Hematopoietic multipotent progenitor cell treated with erythropoietin and hydrocortisone succinate and interleukin-3 and kit ligand, for 6 days (in vitro differentiated cells): ENCODE data around the gene RPS21.

Experiments
- DNase-seq: peaks from one replicate; pipeline ENCODE4 v3.0.0-alpha.2; 2015

RPS21 gene

DNA sequence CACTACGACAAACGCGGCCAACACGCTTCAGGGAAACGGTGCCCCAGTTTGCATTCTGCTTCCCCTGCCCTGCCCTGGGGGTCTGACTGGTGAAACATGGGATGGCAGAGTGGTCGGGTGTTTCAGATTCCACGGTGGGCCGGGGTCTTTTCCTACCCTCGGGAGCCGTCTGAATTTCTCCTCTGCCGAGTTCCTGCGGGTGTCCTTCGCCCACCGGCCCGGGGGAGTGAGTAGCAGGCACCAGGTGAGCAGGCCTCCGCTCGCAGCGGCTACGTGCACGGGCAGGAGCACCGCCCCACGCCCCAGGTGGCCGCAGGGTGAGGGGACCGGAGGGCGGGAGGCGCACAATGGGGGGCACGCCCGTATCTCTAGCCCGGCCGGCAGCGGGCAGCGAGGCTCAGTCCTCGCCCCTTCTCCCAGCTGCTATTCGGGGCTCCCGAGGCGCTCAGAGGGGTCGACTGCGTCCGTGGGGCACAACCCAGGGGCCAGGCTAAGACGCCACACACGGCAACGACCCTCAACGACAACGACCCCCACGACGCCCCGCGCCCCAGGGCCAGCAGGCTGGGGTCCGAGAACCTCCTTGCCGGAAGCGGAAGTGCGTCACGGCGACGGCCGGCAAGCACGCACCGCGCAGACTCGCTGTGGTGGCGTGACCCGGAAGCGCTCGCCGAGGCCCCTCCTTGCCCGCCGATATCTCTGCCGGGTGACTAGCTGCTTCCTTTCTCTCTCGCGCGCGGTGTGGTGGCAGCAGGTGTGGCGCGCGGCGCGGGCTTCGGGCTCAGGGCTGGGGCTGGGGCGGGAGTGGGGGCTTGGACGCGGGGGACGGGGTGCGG lies at the start of gene RPS21:
Gene RPS21 (plus strand): TSS at position 721 of the 836 bp plus-strand sequence. CDS start 236 bp downstream, outside the sequence.
- peak; percentile 97 for DNase-seq

DNA sequence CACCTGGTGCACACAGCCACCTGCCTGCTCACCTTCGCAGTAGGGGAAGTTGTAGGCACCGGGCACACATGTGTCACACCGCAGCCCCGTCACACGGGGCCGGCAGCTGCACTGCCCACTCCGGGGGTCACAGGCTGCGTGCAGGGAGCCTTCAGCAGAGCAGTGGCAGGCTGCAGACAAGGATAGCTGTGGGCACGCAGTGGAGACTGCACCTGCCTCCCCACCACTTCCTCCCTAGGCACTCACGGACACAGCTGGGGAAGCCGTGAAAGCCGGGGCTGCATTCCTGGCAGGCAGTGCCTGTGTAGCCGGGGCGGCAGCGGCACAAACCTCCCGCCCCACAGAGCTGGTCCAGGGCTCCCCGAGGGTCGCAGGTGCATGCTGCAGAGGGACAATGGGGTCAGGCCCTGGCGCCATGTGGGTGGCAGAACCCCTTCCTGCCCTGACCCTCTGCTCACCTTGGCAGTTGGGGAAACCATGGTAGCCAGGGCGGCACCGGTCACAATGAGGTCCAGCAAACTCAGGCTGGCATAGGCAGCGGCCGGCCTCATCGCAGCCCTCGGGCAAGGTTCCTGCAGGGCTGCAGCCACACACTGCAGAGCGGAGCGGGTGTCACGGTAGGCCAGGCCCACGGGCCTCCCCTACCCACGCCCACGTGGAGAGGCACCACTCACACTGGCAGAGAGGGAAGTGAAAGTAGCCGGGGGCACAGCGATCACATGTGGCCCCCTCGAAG lies 49.2 kb upstream of the RPS21 start:
- DNase-seq = no peak

DNA sequence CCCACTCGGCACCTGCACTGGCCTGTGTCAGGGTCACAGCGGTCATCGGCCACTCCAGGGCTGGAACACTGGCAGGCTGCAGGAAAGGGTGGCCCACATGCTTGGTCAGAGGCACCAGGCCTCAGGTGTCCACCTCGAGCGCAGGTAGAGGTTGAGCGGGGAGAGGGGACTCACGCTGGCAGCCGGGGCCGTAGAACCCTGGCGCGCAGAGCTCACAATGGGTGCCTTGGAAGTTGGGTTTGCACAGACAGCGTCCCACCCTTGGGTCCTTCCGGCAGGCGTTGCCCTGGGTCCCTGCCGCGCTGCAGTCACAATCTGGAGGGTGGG lies 48.6 kb upstream of the RPS21 start:
- DNase-seq = no peak

DNA sequence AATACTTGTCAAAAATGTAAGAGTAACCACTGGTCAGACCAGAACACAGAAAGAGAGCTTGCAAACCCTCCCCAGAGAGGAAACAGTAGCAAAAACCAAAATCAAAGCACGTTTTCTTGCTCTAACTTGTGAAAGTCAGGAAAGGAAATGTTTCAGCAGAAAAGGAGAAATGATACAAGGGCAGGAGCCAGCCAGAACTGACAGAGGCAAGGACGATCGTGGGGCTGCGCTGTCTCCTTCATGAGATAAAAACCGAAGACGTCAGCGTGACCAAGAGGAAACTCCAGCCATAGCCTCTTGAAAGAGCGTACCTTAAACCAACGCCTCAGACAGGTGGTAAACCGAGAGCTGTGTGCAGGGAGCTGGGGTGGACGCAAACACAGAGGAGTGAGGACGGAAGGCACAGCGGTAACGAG lies 47.2 kb upstream of the RPS21 start:
- no peak for DNase-seq

DNA sequence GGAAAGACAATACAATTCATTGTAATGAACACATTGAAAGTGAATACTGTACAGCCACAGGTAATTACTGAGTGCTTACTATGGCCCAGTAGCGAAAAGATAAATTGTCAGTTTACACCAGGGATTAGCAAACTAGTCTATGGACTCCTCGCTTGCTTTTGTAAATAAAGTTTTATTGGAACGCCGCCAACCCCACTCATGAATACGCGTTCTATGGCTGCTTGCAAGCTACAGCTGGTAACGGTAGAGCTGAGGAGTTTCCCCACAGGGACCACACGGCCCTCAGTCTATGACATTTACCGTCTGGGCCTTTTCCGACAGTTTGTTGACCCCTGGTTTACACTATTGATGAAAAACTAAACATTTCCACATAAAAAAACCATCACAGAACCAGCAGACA lies 44.0 kb upstream of the RPS21 start:
- no peak for DNase-seq

DNA sequence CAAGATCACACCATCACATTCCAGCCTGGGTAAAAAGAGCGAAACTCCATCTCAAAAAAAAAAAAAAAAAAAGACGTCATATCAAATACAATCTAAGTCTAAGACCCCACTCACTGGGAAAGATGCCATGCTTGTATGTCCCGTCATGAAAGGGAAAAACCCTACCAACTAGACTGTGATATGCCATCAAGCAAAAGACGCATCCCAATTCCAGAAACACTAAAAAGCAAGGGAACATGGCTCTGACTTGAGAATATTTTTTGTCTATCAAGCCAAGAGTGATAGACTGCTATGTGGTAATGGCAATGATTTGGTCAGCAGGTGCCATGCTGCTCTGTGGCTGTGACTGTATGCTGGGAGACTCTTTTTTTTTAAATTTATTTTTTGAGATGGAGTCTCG lies 42.8 kb upstream of the RPS21 start:
- no peak for DNase-seq

DNA sequence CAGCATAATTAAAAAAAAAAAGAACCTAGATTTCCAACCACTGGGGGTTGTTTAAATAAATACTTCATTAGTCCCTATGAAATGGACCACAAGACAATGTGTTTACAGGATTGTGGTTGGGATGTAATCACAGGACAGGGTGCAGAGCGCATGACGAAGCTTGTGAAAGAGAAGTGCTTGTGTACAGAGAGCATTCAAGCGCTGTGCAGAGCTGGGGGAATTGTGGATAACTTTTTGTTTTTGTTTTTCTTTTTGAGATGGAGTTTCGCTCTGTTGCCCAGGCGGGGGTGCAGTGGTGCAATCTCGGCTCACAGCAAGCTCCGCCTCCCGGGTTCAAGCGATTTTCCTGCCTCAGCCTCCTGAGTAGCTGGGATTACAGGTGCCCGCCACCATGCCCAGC lies 42.1 kb upstream of the RPS21 start:
- DNase-seq = no peak

DNA sequence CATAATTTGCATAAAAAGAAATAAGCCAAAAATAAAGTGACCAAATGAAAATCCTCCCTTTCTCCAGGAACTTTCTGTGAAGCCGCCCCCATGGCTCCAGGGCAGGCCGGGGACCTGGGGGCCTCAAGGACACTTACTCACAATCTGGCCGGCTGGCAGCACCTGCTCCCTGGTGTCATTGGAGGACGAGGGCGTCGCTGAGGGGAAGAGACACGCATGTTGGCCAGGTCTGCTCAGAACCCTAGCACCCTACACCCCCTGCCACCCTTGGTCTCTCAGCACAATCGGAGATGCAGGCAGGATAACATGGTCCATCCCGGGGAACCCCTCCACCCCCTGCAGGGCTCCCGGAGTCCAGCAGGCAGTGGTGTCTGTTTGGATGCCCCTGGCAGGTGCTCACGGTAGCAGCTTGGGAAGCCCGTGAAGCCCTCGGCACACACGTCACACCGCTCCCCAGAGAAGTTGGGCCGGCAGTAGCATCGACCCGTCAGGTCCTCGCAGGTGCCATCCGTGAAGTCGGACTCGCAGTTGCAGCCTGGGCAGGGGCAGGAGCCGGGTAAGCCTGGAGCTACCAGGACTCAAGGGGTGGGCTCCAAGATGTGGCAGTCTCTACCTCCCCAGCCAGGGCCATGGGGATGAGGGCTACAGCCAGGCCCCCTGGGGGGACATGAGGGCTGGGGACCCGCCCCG lies 41.1 kb upstream of the RPS21 start:
- no peak for DNase-seq

DNA sequence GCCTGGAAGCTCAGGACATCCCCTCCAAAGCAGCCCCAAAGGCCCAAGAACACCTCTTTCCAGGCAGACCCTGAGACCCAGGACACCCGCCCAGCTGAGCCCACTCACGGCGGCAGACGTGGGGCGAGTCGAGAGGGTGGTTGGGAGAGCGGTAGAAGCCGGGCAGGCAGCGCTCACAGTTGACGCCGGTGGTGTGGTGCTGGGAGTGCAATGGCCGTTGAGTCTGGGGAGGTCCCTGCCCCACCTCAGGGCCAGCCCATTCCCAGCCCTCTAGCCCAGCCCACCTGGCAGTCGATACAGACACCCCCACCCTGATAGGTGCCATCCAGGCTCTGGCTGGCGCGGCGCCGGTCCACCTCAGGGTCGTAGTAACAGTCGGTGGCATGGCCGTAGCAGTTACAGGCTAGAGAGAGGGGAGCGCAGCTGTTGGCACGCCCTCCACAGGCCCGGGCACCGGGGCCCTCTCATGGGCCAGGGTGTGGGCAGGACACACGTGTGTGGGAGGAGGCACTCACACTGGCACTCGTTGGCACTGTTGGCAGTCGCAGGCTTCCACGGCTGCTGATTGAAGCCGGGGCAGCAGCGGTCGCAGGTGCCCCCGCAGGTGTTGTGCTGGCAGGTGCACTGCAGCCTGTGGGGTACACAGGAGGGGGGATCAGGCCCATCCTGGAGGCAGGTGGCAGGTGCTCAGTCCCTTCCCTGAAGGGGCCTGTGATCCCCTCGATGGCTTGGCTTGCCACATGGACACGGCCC lies 40.3 kb upstream of the RPS21 start:
- no peak for DNase-seq

DNA sequence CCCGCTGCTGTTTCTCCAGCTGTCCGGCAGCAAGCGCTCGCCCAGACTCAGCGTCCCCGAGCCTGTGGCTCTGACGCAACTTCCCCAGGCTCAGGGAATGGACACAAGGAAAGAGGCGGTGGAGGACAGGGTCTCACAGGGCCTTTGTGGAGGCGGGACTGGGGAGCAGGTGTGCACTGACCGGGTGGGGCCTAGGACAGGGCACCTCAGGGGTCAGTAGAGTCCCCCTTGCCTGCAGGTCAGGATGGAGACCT lies 39.8 kb upstream of the RPS21 start:
- DNase-seq = no peak

DNA sequence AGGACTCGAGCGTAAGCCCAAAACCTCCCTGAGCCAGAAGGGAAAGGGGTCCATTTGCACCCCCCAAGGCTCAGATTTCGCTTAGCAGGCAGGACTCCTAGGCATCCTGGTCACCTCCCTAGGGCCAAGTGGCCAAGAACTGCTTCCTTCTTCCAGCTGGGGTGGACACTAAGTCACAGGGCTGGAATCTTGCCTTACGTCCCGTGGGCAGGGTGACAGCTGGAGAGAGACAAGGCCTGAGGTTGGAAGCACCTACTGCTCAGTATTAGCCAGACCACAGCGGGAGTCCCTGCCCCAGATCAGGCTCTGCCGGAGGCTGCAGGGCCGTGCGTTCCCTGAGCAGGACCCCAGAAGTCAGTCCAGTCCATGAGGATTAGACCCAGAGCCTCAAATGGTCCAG lies 39.5 kb upstream of the RPS21 start:
- DNase-seq = no peak

DNA sequence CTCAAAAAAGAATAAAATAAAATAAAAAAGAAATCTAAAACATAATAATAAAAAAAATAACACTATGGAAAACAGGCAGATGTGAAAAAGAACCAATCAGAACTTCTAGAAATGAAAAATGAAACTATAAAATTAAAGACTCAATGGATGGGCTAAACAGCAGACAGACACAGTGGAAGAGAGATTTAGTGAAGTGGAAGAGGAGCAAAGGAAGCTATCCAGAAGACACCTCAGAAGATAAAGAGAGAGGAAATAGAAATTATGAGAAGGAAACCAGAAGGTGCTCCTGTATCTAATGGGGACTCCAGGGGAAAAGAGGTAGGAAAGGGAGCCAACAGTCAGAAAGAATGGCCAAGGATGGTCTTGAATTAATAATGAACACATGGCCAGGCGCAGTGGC lies 38.3 kb upstream of the RPS21 start:
- no peak for DNase-seq

DNA sequence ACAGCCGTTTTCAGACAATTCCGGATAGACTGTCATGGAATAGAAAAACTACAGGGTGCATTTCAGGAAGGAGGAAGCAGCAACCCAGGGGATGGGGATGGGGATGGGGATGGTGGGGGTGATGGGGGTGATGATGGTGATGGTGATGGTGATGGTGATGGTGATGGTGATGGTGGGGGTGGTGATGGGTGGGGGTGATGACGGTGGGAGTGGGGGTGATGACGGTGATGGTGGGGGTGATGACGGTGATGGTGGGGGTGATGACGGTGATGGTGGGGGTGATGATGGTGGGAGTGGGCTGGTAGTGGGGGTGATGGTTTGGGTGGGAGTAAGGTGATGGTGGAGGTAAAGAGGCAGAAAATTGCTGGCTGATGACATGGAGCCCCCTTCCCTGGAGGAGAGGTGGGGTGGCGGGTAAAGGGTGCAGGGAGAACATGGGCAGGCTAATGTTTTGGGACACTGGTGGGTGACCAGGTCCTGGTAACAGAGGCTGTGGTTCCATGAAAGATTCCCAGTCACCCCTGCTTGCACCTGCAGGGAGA lies 37.3 kb upstream of the RPS21 start:
- no peak for DNase-seq

DNA sequence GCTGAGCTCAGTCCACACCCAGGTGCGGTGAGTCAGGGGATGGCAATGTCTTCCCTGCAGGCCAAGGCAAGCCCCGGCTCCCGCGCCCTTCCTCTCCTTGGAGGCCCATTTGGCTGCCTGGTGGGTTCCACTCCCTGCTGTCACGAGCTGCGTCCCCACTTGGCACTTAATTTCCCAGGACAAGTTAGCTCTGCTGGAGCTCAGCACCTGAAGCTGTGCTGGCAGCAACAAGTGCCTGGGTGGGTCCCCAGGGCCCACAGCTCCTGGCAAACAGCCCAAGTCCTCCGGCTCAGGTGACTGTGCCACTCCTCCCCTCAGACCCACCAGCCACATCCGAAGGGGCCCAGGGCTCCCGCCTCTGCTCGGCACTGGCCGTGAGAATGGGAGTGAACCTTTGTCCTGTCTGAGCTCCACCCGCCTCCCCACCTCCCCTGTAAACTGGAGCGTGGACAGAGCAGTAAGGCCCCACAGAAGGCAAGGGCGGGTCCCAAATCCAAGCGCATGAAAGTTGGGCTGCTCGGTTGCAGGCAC lies 36.7 kb upstream of the RPS21 start:
- no peak for DNase-seq

DNA sequence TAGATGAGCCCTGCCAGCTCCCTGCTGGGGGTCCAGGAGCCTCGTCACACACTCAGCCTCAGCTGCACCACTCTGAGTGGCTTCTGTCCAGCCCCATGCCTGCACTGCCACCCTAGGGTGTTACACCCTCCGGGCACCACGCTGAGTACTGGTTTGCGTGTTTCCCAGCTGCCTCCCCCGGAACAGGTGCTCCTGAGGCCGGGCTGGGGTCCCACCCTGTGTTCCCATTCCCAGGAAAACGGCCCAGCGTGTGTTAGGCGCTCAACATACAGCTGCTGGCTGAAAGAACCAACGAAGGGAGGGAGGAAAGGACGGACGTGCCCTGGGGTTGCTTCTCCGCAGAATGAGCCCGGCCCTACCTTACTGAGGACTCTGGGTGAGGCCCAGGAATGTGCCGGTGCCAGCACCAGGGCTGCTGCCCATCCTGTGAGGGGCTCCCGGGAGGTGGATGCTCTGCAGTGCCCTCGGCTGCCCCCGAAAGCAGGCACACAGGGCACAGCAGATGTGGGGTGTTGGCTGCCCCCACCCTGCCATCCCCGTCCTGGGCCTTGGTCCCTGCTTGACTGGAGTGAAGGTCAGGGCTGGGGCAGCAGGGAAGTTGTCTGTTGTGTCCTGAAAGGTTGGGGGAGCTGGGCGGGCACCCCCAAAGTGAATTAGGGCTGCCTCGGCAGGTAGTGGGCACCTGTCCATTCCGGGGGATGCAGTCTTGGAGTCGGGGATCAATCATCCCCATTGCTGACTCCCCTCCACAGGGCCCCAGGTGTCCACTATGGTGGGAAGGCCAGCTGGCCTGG lies 36.1 kb upstream of the RPS21 start:
- no peak for DNase-seq

DNA sequence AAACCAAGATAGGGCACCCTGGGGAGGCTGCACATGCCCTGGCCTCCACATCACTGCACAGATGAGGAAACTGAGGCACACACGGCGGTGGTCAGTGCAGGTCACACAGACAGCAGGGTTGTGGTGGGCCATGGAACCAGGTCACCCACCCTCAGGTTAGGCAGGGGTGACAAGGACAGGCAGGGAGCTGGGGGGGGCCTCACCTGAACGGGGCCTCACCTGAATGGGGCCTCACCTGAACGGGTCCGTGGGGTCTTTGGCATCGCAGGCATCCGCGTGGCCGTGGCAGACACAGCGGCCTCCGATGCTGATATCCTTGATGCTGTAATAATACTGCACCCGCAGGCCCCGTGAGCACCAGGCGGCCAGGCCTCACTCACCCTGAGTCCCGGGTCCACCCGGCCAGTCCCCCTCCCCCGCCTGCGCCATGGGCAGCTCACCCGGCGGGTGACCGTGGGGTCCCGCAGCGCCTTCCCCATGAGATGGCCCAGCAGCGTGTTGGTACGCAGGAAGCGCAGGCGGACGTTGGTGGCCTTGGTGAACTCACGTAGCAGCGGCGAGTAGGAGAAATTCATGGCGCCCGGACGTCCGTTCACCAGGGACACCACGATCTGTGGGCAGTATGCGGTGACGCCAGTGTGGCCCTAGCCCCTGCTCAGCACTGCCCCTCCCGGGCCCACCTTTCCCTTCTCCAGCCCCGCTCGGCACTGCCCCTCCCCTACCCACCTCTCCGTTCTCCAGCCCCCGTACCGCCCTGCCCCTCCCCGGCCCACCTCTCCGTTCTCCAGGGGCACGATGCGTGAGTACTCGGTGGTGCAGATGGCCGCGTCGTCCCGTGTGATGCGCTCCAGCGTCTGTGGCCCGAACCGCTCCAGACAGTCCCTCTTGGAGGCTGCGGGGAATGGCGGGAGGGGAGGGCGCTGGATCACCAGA lies 35.2 kb upstream of the RPS21 start:
- DNase-seq = no peak

DNA sequence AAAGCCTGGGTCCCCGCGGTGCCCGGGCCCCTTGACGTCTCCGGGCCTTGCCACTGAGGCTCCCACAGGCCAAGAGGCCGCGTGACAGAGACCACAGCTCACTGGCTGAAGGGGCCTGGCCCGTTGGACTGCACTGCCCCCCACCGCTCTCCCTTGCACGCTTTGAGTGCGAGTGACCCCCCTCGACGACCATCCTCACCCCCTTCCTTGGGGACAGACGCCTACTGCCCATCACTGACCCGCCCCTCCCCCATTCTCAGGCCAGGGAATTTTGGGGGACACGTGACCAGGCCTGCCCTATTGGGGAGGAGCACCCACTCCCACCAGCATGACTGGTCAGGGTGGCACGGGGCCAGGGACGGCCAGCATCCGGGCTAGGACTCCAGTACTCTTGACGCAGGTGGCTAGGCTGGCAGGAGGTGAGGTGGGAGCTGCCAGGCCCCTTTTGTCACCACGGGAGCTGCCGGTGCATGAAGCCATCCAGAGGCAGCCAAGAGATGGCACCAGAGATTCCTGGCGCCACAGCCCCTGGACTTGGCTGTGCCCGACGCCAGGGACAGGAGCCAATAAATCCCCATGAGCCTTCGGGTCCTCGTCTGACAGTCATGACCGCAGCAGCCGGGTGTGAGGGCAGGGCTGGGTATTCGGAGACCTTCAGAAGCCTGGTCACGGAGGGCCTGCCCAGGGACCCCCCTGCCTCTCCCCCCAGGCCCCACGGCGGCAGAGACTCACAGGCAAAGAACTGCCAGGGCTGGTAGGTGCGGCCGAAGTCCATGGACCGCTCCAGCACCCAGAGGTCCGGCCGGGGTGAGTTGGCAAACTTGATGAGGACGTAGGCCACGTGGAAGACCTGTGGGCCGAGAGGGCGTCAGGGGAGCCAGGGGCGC lies 34.3 kb upstream of the RPS21 start:
- DNase-seq = no peak

DNA sequence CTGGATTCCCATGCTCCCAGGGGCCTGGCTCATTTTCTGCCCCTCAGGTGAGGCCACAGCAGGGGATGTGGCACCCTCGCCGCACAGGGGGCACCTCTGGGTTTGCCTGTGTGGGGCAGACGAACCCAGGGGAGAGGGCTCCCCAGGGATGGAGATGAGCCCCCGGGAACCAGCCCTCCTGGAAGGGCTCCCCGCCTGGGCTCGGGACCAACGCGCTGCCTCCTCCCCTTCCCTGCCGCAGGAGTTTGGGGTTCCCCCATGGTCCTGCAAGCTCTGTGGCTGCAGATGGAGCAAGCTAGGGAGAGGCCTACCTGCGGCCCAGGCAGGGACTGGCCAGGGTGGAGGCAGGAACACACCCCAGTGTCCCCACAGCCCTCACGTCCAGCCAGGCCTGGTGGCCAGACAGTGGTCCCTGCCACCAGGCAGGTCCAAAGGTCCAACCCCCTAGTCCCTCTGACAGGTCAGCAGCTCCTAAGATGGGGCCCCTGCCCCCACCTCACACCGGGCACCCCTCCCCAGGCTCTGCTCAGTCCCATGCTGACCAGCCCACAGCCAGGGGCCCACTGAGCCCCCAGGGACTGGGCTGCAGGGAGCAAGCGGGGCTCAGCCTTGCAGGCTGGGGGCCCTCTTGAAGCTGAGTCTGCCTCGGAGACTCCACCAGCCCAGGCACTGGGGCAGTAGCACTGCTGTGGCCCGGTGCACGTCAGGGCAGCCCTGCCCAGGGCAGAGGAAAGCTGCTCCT lies 33.4 kb upstream of the RPS21 start:
- DNase-seq = no peak
